Chondrocyte (in vitro differentiated cells): ENCODE data around the gene FOXO3. TPM values are rescaled to one million over a fixed set of nuclear protein-coding genes. Genes with fewer than 3 reads are reported as not detected.

Experiments
- DNase-seq: peaks from one replicate; pipeline ENCODE4 v3.0.0; 2021; ENCODE audit warnings: mixed read lengths, low spot score
- H3K27ac Mint-ChIP-seq: one replicate; pipeline ENCODE4 v1.8.0; 2021; ENCODE audit warnings: mild to moderate bottlenecking, moderate library complexity, mixed read lengths; ENCODE audit not compliant: unreplicated experiment
- H3K27me3 Mint-ChIP-seq: 2 replicates; pipeline ENCODE4 v1.8.0; 2021; ENCODE audit warnings: low read depth, mixed read lengths
- H3K36me3 Mint-ChIP-seq: 2 replicates; pipeline ENCODE4 v1.8.0; 2021; ENCODE audit warnings: low read depth, mixed read lengths
- H3K4me1 Mint-ChIP-seq: 2 replicates; pipeline ENCODE4 v1.8.0; 2021; ENCODE audit warnings: low read depth, mild to moderate bottlenecking, mixed read lengths
- H3K4me3 Mint-ChIP-seq: one replicate; pipeline ENCODE4 v1.8.0; 2021; ENCODE audit warnings: mild to moderate bottlenecking, moderate library complexity, mixed read lengths; ENCODE audit not compliant: unreplicated experiment
- H3K9me3 Mint-ChIP-seq: 2 replicates; pipeline ENCODE4 v1.8.0; 2021; ENCODE audit warnings: low read depth, mixed read lengths
- total RNA-seq: library from RNA; stranded (reverse); gene quantifications from 3 replicates; pipeline ENCODE4 v1.2.1, GENCODE V29; 2021
- TF ChIP-seq, protein P1 (sequence below): fragments of 200-600 bp; sonication (generic); IDR thresholded peaks from 2 replicates; pipeline ENCODE4 v1.5.0; 2021; ENCODE audit warnings: antibody characterized with exemption, mild to moderate bottlenecking, moderate library complexity

FOXO3 gene
- total RNA-seq, 1 donor from 2014 or later = 45.0 TPM

DNA sequence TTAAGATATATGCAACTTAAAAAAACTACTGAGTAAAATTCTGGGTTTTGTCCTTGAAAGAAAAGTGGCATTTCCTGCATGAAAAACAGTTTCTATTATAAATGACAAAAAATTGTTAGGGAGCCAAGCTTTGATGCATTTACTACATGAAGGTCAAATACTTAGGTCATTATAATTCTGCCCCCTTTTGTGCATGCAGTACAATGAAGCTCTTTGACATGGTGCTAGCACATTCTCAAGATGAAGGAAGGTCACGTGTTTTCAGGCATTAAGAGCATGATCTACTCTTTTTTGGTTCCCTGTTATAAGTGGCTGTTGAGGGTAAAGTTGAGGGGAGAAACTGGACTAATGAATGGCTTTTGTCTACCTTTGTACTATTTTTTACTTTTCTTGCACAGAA, 72.7 kb downstream of the FOXO3 start:
- Mint-ChIP-seq H3K4me3 (no peak overlapping the region), H3K36me3 (no peaks in the 10 kb centered on the region), H3K27me3 (no peaks in the 10 kb centered on the region), H3K4me1 (peaks cover 34% of the 10 kb centered on the region), H3K9me3 (no peaks in the 10 kb centered on the region), H3K27ac (no peak overlapping the region)
- DNase-seq = no peak
- TF ChIP-seq, protein P1, sequence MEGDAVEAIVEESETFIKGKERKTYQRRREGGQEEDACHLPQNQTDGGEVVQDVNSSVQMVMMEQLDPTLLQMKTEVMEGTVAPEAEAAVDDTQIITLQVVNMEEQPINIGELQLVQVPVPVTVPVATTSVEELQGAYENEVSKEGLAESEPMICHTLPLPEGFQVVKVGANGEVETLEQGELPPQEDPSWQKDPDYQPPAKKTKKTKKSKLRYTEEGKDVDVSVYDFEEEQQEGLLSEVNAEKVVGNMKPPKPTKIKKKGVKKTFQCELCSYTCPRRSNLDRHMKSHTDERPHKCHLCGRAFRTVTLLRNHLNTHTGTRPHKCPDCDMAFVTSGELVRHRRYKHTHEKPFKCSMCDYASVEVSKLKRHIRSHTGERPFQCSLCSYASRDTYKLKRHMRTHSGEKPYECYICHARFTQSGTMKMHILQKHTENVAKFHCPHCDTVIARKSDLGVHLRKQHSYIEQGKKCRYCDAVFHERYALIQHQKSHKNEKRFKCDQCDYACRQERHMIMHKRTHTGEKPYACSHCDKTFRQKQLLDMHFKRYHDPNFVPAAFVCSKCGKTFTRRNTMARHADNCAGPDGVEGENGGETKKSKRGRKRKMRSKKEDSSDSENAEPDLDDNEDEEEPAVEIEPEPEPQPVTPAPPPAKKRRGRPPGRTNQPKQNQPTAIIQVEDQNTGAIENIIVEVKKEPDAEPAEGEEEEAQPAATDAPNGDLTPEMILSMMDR = no peak

DNA sequence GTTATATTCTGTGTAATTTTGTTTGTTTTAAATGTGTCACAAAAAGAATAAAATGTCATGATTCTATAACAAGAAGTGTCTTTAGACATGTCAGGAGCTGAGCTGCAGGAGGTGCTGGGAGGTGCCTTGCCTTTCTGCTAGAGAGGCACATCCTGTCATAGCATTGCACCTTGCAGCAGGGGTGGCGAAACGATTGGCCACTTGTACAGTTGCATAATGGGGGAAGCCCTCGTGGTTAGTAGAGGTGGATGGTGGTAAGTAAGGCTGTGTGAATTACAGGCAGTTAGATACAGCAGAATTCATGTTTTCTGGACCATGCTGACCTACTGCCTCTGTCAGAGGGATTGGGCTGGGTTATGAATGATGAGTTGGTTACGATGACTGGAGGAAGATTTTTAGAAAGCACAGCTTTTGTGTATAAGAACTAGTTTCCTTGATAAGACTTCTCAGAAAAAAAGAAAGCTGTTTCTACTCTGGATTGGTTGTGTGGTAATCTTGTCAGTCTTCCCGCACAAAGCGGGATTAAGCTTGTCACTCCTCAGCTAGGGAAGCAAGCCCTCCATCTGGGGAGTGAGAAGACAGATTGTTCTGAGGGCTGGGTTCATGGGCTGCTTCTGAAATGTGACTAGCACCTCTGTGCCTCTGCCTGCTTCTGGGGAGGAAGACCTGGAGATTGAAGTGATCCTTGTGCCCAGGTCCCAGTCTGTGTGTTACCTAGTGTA, 74.9 kb downstream of the FOXO3 start:
- Mint-ChIP-seq H3K36me3 (no peaks in the 10 kb centered on the region), H3K4me1 (peaks cover 30% of the 10 kb centered on the region), H3K4me3 (no peak overlapping the region), H3K27ac (no peak overlapping the region), H3K27me3 (no peaks in the 10 kb centered on the region), H3K9me3 (no peaks in the 10 kb centered on the region)
- TF ChIP-seq, protein P1 = no peak
- no peak for DNase-seq

DNA sequence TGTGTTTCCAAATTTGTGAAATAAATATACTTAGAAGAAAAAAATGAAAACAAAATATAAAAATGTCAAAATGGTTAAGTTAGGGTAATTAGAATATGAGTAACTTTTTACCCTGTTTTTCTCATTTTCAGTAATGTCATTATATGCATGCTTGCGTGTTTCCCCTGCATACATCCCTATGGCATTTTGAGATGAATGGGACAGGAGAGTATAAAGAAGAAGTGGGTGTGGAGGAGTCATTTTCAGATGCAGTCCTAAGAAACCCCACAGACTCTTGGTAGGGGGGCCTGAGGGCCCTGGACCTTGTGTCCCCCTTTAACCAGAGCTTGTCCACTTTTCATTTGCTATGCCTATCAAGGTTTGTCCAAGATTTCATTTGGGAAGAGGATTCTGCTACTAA, 77.2 kb downstream of the FOXO3 start:
- Mint-ChIP-seq H3K9me3 (no peaks in the 10 kb centered on the region), H3K36me3 (no peaks in the 10 kb centered on the region), H3K27me3 (no peaks in the 10 kb centered on the region), H3K27ac (no peak overlapping the region), H3K4me1 (peaks cover 20% of the 10 kb centered on the region), H3K4me3 (no peak overlapping the region)
- DNase-seq = no peak
- TF ChIP-seq, protein P1 = no peak

DNA sequence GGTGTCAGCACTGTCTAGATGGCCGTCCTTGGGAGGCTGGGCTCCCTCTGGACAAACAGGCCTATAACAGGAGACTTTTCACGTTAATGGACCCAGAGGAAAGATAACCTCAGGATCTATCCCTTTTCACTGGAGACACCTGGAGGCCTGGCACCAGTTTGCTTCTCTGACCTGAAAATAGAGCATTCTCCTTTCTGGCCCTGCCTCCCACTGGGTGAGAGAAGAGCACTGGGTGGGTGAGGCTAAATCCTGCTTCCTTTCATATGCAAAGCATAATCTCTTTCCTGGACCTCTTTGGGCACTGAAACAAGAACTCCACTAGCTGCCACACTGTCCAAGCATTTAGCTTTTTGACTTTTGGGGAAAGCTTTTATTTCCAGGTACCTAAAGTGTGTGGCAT, 78.3 kb downstream of the FOXO3 start:
- H3K4me3 Mint-ChIP-seq = no peak overlapping the region
- H3K4me1 Mint-ChIP-seq = peaks cover 20% of the 10 kb centered on the region
- H3K27ac Mint-ChIP-seq = no peak overlapping the region
- no peaks in the 10 kb centered on the region for H3K27me3 Mint-ChIP-seq
- no peaks in the 10 kb centered on the region for H3K9me3 Mint-ChIP-seq
- TF ChIP-seq, protein P1 = no peak
- no peaks in the 10 kb centered on the region for H3K36me3 Mint-ChIP-seq
- DNase-seq = no peak

DNA sequence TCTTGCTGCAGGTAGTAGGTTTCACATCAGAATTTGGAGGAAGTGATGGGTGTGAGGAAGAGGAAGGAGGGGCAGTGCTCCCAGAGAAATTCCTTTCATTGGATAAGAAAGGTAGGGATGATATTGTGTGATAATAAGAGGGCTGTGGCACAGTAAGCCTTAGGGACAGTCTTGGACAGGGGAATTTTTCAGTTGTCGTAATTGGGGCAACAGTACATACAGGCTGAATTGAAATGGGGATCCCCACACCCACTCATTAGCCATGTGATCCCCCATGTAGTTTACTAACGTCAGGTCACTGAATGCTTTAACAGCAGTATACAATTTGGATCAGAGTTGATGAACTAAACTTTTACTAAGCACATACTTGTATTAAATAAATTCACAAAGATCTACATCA, 79.4 kb downstream of the FOXO3 start:
- no peak for DNase-seq
- peaks cover 3% of the 10 kb centered on the region for H3K36me3 Mint-ChIP-seq
- TF ChIP-seq, protein P1 = no peak
- H3K4me1 Mint-ChIP-seq = peaks cover 20% of the 10 kb centered on the region
- H3K27me3 Mint-ChIP-seq = no peaks in the 10 kb centered on the region
- H3K9me3 Mint-ChIP-seq = no peaks in the 10 kb centered on the region
- H3K4me3 Mint-ChIP-seq = no peak overlapping the region
- H3K27ac Mint-ChIP-seq = no peak overlapping the region
